Measurements from ENCODE around the gene CBX7.

DNA sequence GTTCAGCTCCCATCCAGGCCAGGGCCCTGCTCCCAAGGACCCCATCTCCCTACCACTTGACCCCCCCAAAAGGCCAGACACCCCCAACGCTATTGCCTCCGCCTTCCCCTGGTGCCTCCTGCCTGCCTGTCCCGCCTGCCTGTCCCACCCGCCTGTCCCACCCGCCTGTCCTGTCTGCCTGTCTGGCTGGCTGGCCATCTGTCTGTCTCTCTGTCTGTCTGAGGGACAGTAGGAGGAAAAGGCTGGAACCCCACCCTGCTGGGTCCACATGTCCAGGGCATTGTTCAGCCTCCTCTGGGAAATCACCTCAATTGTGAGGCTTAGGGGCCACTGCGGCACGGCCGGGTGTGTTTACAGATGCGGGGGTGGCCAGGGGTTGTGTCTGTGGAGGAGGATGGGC, 25.3 kb upstream of the CBX7 start:
- TF ChIP-seq POLR2A (IDR thresholded peaks at IDR 0.05; ENCODE audit: low read depth, low read length) (no peak), POLR2AphosphoS5 (IDR thresholded peaks at IDR 0.05; ENCODE audit: low read depth, low read length) (no peak), TAF1 (IDR thresholded peaks at IDR 0.05; ENCODE audit: borderline replicate concordance, low read depth, low read length) (no peak)
